D721Med (cell line): ENCODE results near the gene MEGF6.

ENCODE experiments used
- DNase-seq: peaks from one replicate; pipeline ENCODE4 v3.0.0; 2011; ENCODE audit warnings: low spot score; ENCODE audit not compliant: insufficient read length
- FAIRE-seq: peaks from 2 replicates; lab custom pipeline; 2011; peaks lifted over from hg19 to GRCh38; lab: Jason Lieb, UNC
- TF ChIP-seq, protein P1 (sequence below): IDR thresholded peaks from 2 replicates; pipeline ENCODE4 v1.5.1; 2012; ENCODE audit warnings: mild to moderate bottlenecking, control low read depth; ENCODE audit not compliant: insufficient read depth; ENCODE audit errors: missing control alignments

The MEGF6 gene

DNA sequence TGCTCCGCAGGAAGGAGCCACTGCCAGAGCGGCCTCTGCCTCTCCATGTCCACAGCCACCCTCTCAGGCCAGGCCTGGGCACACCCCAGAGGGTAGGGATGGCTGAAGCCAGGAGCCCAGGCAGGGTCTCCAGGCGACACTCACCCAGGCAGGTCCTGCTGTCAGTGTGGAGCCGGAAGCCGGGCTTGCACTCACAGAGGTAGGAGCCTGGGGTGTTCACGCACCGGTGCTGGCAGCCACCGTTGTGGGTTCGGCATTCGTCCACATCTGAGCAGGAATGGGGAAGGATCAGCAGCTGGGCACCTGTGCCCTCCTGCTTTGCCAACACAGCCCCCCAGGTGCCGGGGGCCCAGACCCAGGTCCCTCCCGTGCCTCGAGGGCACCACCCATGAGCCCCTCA lies 87.3 kb downstream of the MEGF6 start:
- FAIRE-seq (no peak), DNase-seq (no peak)
- TF ChIP-seq, protein P1, sequence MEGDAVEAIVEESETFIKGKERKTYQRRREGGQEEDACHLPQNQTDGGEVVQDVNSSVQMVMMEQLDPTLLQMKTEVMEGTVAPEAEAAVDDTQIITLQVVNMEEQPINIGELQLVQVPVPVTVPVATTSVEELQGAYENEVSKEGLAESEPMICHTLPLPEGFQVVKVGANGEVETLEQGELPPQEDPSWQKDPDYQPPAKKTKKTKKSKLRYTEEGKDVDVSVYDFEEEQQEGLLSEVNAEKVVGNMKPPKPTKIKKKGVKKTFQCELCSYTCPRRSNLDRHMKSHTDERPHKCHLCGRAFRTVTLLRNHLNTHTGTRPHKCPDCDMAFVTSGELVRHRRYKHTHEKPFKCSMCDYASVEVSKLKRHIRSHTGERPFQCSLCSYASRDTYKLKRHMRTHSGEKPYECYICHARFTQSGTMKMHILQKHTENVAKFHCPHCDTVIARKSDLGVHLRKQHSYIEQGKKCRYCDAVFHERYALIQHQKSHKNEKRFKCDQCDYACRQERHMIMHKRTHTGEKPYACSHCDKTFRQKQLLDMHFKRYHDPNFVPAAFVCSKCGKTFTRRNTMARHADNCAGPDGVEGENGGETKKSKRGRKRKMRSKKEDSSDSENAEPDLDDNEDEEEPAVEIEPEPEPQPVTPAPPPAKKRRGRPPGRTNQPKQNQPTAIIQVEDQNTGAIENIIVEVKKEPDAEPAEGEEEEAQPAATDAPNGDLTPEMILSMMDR = no peak

DNA sequence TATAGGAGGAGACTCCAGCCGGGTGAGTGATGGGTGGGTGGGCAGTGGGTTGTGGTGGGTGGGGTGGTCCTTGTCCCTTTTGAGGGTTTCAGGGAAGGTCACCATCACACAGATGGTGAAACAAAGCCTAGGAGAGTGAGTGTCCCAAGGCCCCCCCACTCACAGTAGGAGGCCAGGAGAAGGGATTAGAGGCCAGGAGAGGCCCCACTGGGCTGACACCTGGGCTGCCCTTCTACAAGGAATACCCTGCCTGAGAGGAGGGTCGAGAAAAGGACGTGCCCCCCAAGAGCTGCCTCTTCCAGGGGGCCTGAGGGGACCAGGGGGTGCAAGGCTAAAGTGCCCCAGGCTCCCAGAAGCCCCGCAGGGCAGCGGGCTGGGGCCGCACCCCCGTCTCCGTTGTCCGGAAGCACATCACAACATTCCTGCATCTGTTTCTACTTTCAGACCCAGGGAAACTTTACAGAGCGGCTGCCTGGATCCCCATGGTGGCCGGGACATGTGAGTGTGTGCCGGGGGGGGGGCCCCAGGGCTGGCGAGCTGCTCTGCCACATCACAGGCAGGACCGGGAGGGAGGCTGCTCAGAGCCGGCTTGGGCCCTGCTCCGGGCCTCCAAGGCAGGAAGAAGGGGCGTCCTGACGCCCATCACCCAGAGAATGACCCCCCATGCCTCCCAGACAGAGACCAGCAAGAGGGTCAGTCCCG lies 88.6 kb downstream of the MEGF6 start:
- TF ChIP-seq, protein P1 = no peak
- DNase-seq (no peak), FAIRE-seq (no peak)

DNA sequence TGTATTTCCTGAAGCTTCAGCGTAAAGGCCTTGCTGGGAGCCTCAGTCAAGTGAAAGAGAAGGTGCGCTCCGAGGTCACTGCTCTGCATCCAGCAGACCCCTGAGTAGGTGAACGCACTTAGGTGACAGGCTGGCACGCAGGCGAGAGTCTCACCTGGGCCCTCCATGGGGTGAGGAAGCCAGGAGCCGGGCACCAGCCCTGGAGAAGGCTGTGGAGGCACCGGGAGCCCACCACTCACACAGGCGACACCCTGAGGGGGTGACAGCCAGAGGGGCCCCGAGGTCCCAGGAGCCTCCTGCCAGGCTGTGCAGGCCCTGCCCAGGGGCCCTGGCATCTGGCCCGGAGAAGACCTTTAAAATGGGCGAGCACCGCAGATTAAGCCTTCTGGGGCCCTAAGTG lies 89.2 kb downstream of the MEGF6 start:
- TF ChIP-seq, protein P1 = no peak
- FAIRE-seq (no peak), DNase-seq (no peak)

DNA sequence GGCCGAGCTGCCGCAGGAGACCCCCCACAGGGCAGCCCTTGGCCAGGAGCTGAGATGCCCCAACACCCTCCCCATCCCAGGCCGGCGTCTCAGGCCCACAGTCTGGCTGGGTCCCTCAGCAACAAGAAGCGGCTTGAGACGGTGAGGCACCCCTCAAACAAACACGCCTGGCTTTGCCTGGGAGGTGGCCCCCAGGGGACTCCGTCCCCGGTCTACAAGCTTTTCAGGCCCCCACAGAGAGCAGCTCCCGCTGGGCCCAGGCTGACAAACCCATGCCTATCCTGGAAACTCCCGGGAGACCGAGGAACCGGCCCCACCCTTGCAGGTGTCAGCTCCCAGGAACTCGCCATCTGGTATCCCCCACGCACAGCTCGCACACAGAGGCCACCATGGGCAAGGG lies 89.9 kb downstream of the MEGF6 start:
- FAIRE-seq (no peak), DNase-seq (no peak)
- TF ChIP-seq, protein P1 = no peak

DNA sequence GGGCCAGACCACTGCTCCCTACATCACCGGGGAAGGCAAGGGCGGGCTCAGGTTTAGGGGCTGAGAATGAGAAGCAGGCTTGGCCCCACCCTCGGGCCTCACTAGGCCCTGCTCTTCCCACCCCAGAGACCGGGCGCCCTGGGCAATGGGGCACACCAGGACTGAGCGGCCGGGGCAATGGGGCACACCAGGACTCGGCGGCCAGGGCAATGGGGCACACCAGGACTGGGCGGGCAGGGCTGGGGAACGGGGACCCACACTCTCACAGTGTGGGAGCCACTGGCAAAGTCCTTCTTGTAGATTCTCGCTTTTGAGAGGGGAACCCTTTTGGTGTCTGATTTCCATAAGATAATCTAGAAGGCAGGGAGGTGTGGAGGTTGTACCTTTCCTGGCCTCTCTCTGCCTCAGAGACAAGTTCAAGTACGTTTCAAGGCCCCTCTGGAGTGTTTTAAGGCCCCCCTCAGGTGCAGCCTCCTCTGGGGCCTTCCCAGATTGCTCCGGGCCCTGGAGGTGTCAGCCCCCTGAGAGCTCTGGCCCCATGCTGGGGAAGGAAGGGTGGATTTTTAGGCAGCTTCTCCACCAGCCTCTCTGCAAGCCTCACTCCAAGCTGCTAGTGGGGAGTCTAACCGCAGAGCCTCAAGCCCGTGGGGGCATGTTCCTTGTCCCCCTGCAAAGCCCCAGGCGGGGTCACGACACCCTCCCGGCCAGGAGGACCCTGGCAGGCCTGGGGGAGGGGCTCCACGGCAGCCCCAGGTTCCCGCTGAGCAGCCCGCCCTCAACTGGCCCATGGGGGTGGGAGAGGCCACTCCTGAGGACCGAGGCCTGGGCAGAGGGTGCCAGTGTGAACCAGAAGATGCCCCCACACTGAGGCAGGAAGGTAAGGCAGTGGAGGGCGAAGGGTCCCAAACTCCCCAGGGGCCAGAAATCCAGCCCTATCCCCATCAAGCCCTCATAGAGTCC lies 90.6 kb downstream of the MEGF6 start:
- TF ChIP-seq, protein P1 = no peak
- DNase-seq (no peak), FAIRE-seq (no peak)

DNA sequence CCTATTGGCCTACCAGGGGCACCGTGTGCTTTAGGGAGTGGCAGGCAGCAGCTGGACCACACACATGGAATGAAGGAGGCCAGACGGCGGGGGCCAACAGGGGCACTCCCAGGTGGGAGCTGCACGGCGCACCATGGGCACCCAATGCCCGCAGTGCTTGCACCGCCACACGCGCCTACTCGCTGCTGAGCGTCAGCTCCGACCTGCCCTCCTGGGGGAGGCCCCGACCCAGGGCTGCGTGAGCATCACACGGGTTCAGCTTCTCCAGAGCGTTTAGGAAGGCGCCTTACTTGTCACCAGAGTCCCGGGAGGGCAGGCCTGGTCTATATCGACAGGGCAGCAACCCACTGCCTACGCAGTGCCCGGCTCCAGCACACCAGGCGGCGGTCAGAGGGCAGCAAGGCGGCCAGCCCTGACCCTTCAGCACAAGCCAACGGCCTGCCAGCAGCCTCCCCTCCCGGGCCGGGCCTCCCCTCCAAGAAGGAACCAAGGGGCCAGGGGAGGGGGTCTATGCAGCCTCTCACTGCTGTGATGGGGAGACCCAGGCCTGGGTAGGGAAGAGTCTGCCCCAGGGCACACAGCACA lies 91.9 kb downstream of the MEGF6 start:
- no peak for DNase-seq
- FAIRE-seq = no peak
- TF ChIP-seq, protein P1 = no peak
